K562 treated with DMSO at 1 percent for 24 hours (cell line): Measurements from ENCODE around the gene LPA. TPM values are rescaled to one million over a fixed set of nuclear protein-coding genes. Genes with fewer than 3 reads are reported as not detected.

Source experiments
- total RNA-seq: library from RNA; unstranded; fragments of 300-600 nt; gene quantifications from 2 replicates; pipeline ENCODE4 v1.2.3, GENCODE V29; 2022; ENCODE audit warnings: low read depth; ENCODE audit not compliant: insufficient read depth

LPA gene
- total RNA-seq: 0.08 TPM in 1 of 2 replicates, not detected in the other

GRCh38 chr6:160664198-160664597 is at the start of gene LPA:
Gene LPA (minus strand): TSS chr6:160664275. CDS start chr6:160664214, 61 bp downstream.

GRCh38 chr6:160701918-160702680 is 38.0 kb upstream of the LPA start, which contains the start of gene PLG:
Gene PLG (plus strand): TSS chr6:160702244. CDS start chr6:160702305, 61 bp downstream.

Other genes with a start within 250 kb of the LPA start
- gene PLG, start 38.0 kb upstream of the LPA start, total RNA-seq: not detected in 2 replicates